GM12878 (cell line): ENCODE measurements around the gene CDC14A. TPM values are rescaled to one million over a fixed set of nuclear protein-coding genes. Genes with fewer than 3 reads are reported as not detected.

Experiments
- ATAC-seq: fragments of 200-7000 bp; cut with Tn5 transposase; 3 replicates; pipeline ENCODE4 v1.9.1; 2020; ENCODE audit warnings: mild to moderate bottlenecking, moderate library complexity
- BruUV-seq: library from RNA; stranded (reverse); fragments of 400-500 nt; replicated peaks from 2 replicates; lab custom pipeline; 2021; lab: Mats Ljungman, UMichigan
- CTCF ChIA-PET: fragments of 300-600 bp; sonication (Branson Sonifier 250); formaldehyde crosslinking; extraction: SDS; loops from one replicate; lab custom pipeline; 2021; ENCODE audit warnings: inconsistent platforms; lab: Yijun Ruan, JAX
- POLR2A ChIA-PET: fragments of 350-600 bp; formaldehyde crosslinking; extraction: SDS; loops from one replicate; lab custom pipeline; 2021; ENCODE audit warnings: inconsistent platforms; lab: Charles Lee
- RAD21 ChIA-PET: fragments of 300-600 bp; sonication (Branson Sonifier 250); formaldehyde crosslinking; loops from one replicate; lab custom pipeline; 2023; ENCODE audit warnings: antibody characterized with exemption; ENCODE audit not compliant: unreplicated experiment; lab: Charles Lee
- SMC1A ChIA-PET: fragments of 300-600 bp; sonication (Branson Sonifier 250); formaldehyde crosslinking; loops from one replicate; lab custom pipeline; 2023; ENCODE audit not compliant: unreplicated experiment, uncharacterized antibody; lab: Charles Lee
- DNase-seq: peaks from one replicate; pipeline ENCODE4 v3.0.0-alpha.2; 2011; ENCODE audit warnings: low read depth, low spot score
- FAIRE-seq: peaks from 3 replicates; lab custom pipeline; 2011; peaks lifted over from hg19 to GRCh38; lab: Jason Lieb, UNC
- H2AFZ ChIP-seq: 2 replicates; pipeline ENCODE4 v1.6.0; 2011; ENCODE audit warnings: low read depth, low read length, control low read depth; ENCODE audit not compliant: control insufficient read depth
- H3K27ac ChIP-seq: 2 replicates; pipeline ENCODE4 v1.5.1; 2011; ENCODE audit warnings: control low read depth; ENCODE audit not compliant: control insufficient read depth, insufficient read depth
- H3K27me3 ChIP-seq, 2 experiments: replicated peaks in 1 of 2; 2 replicates each; pipeline versions ENCODE4 v1.6.0 to v1.6.1; 2011; ENCODE audit warnings: low read length in 1 of 2; ENCODE audit not compliant: control insufficient read depth in 2 of 2, insufficient read depth in 2 of 2
- H3K36me3 ChIP-seq, 2 experiments: 2 replicates each; pipeline ENCODE4 v1.5.1; 2011; ENCODE audit warnings: low read length in 1 of 2; ENCODE audit not compliant: control insufficient read depth in 2 of 2, insufficient read depth in 2 of 2
- H3K4me1 ChIP-seq: 2 replicates; pipeline ENCODE4 v1.6.1; 2011; ENCODE audit warnings: mild to moderate bottlenecking, low read length, moderate library complexity, mixed read lengths; ENCODE audit not compliant: control insufficient read depth, insufficient read depth
- H3K4me2 ChIP-seq: 2 replicates; pipeline ENCODE4 v1.6.0; 2011; ENCODE audit warnings: control low read depth; ENCODE audit not compliant: control insufficient read depth, insufficient read depth
- H3K4me3 ChIP-seq: fragments of 200-600 bp; sonication (generic); 2 replicates; pipeline ENCODE4 v1.5.1; 2016
- H3K79me2 ChIP-seq: 2 replicates; pipeline ENCODE4 v1.6.0; 2011; ENCODE audit warnings: low read length; ENCODE audit not compliant: control insufficient read depth, insufficient read depth
- H3K9ac ChIP-seq: 2 replicates; pipeline ENCODE4 v1.8.0; 2011; ENCODE audit warnings: low read length, control low read depth, mixed read lengths; ENCODE audit not compliant: control insufficient read depth, insufficient read depth
- H3K9me3 ChIP-seq: replicated peaks from 3 replicates; pipeline ENCODE4 v1.5.1; 2011; ENCODE audit warnings: mild to moderate bottlenecking, low read length; ENCODE audit not compliant: control insufficient read depth, insufficient read depth
- H4K20me1 ChIP-seq: 2 replicates; pipeline ENCODE4 v1.6.0; 2011; ENCODE audit not compliant: control insufficient read depth, insufficient read depth
- ATF7 ChIP-seq: fragments of 450-650 bp; IDR thresholded peaks from 2 replicates; pipeline ENCODE4 v1.6.1; 2016; ENCODE audit warnings: low read depth, mild to moderate bottlenecking
- EZH2 ChIP-seq: IDR thresholded peaks from 2 replicates; pipeline ENCODE4 v1.6.1; 2012; ENCODE audit warnings: low read depth, mild to moderate bottlenecking, control low read depth, inconsistent platforms, low read length, borderline replicate concordance; ENCODE audit not compliant: control insufficient read depth
- FOS ChIP-seq: IDR thresholded peaks from 3 replicates; pipeline ENCODE4 v1.6.1; 2011; ENCODE audit warnings: borderline replicate concordance; ENCODE audit not compliant: insufficient read length; ENCODE audit errors: extremely low read depth
- MEF2B ChIP-seq: fragments of 450-650 bp; IDR thresholded peaks from 2 replicates; pipeline ENCODE4 v1.6.1; 2018; ENCODE audit warnings: mild to moderate bottlenecking, moderate library complexity; ENCODE audit not compliant: partially characterized antibody, poor library complexity, severe bottlenecking
- MTA3 ChIP-seq: IDR thresholded peaks from 2 replicates; pipeline ENCODE4 v1.6.1; 2012; ENCODE audit warnings: low read length, inconsistent platforms, borderline replicate concordance
- MXI1 ChIP-seq: fragments of 150-350 bp; IDR thresholded peaks from 2 replicates; pipeline ENCODE4 v1.6.1; 2011; ENCODE audit warnings: low read depth, mild to moderate bottlenecking, inconsistent platforms, low read length, improper control_type of control experiment
- NBN ChIP-seq: fragments of 450-650 bp; IDR thresholded peaks from 2 replicates; pipeline ENCODE4 v1.6.1; 2016
- NFYA ChIP-seq: IDR thresholded peaks from 2 replicates; pipeline ENCODE4 v1.6.1; 2011; ENCODE audit warnings: low read depth, mild to moderate bottlenecking, low read length, improper control_type of control experiment, borderline replicate concordance
- PML ChIP-seq: IDR thresholded peaks from 2 replicates; pipeline ENCODE4 v1.6.1; 2012; ENCODE audit warnings: low read length, inconsistent platforms
- RFX5 ChIP-seq: IDR thresholded peaks from 2 replicates; pipeline ENCODE4 v1.6.1; 2011; ENCODE audit warnings: low read depth, low read length, improper control_type of control experiment
- SREBF1 ChIP-seq: IDR thresholded peaks from 2 replicates; pipeline ENCODE4 v1.6.1; 2012; ENCODE audit warnings: mild to moderate bottlenecking, low read length
- WGBS: methylation state at CpG from one replicate; pipeline ENCODE4 v1.1.6; 2016; ENCODE audit warnings: low lambda C conversion rate; ENCODE audit not compliant: insufficient replicate concordance, insufficient coverage; ENCODE audit errors: missing lambda C conversion rate; 5-methylcytosine and 5-hydroxymethylcytosine counted together
- in situ Hi-C: fragments of 300-500 bp; cut with MboI; formaldehyde crosslinking; loops from 9 replicates; pipeline ENCODE4 v1.14.3; 2018; ENCODE audit warnings: mixed read lengths
- intact Hi-C: fragments of 100-400 bp; cut with micrococcal nuclease; formaldehyde crosslinking; loops from one replicate; pipeline ENCODE4 v1.14.2; 2022; ENCODE audit not compliant: unreplicated experiment
- polyA plus RNA-seq, 11 experiments: library from polyadenylated mRNA; depleted of rRNA in 4 of 11; unstranded in 6 of 11; stranded (reverse) in 5 of 11; fragments of >200 nt; fragmentation: Nextera tagmentation in 4 of 11; fragmentation: Illumina TruSeq in 1 of 11; extraction: Ambion mirVana in 4 of 11; extraction: Trizol in 1 of 11; gene quantifications; 1 replicate in 1 of 11; 2 replicates in 10 of 11; pipeline versions ENCODE4 v1.2.1 to v1.2.3, GENCODE V29; 2011 to 2016; ENCODE audit warnings: inconsistent platforms in 2 of 11, missing spikeins in 2 of 11, low read depth in 1 of 11
- total RNA-seq, 4 experiments: library from RNA; depleted of rRNA in 3 of 4; stranded (reverse); fragments of >200 nt in 3 of 4; fragmentation: Illumina TruSeq in 1 of 4; extraction: Trizol in 1 of 4; gene quantifications; 2 replicates each; pipeline versions ENCODE4 v1.2.1 to v1.2.3, GENCODE V29; 2013 to 2021
- TF ChIP-seq, protein P1 (sequence below): fragments of 450-650 bp; IDR thresholded peaks from 2 replicates; pipeline ENCODE4 v1.6.1; 2017; ENCODE audit warnings: antibody characterized with exemption, mild to moderate bottlenecking, moderate library complexity
- TF ChIP-seq, protein P2 (sequence below): fragments of 450-650 bp; IDR thresholded peaks from 2 replicates; pipeline ENCODE4 v1.6.1; 2016; ENCODE audit warnings: mild to moderate bottlenecking
- TF ChIP-seq, protein P3 (sequence below): fragments of 150-350 bp; IDR thresholded peaks from 2 replicates; pipeline ENCODE4 v1.6.1; 2014; ENCODE audit warnings: mild to moderate bottlenecking, low read depth, low read length
- TF ChIP-seq, protein P4 (sequence below): fragments of 450-650 bp; IDR thresholded peaks from 2 replicates; pipeline ENCODE4 v1.6.1; 2016; ENCODE audit warnings: mild to moderate bottlenecking, moderate library complexity, borderline replicate concordance

The CDC14A gene
- total and polyA plus RNA-seq, 10 of the 15 experiments (the other 5 are each of a cell fraction or from before 2014, with no cell fraction given): 1.5 to 7.1 (median 5.5) TPM

DNA sequence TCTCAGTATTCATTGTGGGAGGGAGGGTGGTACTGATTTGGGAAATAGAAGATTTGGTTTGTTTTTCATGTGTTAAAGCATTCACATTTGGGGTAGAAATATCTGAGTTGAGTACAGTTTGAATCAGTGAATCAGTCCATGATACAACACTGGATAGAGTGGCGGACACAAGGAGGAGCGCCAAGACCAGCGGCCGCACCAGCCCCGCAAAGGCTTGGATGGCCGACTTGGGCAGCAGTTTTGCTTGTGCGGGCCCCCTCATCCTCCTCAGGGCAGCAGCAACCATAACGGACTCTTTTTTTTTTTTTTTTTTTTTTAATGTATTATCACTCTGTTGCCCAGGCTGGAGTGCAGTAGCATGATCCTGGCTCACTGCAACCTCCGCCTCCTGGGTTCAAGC lies 20.0 kb upstream of the CDC14A start:
- H2AFZ ChIP-seq: no peak overlapping the region
- no peaks in the 10 kb centered on the region for H3K4me1 ChIP-seq
- H3K4me3 ChIP-seq: no peak overlapping the region
- intact Hi-C loops (no loop called here), in situ Hi-C loops (no loop called here)
- CTCF ChIA-PET: no interaction called here
- no peak overlapping the region for H3K9ac ChIP-seq
- H3K79me2 ChIP-seq: no peaks in the 10 kb centered on the region
- ATAC-seq (no peak), FAIRE-seq (no peak), DNase-seq (no peak)
- SMC1A ChIA-PET: no interaction called here
- no peaks in the 10 kb centered on the region; a peak in 1 of 4 replicates for H3K27me3 ChIP-seq
- 54% methylated on average over 9 of the region's 9 CpGs for WGBS
- no peak overlapping the region for H3K4me2 ChIP-seq
- no peaks in the 10 kb centered on the region for H3K9me3 ChIP-seq
- H3K27ac ChIP-seq: no peak overlapping the region
- RAD21 ChIA-PET: no interaction called here
- H3K36me3 ChIP-seq: no peaks in the 10 kb centered on the region
- POLR2A ChIA-PET: no interaction called here
- no peaks in the 10 kb centered on the region for H4K20me1 ChIP-seq
- BruUV-seq: no TSS peak
- TF ChIP-seq PML: no peak
- TF ChIP-seq, protein P1, sequence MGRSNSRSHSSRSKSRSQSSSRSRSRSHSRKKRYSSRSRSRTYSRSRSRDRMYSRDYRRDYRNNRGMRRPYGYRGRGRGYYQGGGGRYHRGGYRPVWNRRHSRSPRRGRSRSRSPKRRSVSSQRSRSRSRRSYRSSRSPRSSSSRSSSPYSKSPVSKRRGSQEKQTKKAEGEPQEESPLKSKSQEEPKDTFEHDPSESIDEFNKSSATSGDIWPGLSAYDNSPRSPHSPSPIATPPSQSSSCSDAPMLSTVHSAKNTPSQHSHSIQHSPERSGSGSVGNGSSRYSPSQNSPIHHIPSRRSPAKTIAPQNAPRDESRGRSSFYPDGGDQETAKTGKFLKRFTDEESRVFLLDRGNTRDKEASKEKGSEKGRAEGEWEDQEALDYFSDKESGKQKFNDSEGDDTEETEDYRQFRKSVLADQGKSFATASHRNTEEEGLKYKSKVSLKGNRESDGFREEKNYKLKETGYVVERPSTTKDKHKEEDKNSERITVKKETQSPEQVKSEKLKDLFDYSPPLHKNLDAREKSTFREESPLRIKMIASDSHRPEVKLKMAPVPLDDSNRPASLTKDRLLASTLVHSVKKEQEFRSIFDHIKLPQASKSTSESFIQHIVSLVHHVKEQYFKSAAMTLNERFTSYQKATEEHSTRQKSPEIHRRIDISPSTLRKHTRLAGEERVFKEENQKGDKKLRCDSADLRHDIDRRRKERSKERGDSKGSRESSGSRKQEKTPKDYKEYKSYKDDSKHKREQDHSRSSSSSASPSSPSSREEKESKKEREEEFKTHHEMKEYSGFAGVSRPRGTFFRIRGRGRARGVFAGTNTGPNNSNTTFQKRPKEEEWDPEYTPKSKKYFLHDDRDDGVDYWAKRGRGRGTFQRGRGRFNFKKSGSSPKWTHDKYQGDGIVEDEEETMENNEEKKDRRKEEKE: no peak
- TF ChIP-seq NBN: no peak
- TF ChIP-seq NFYA: no peak
- TF ChIP-seq SREBF1: no peak
- TF ChIP-seq, protein P2, sequence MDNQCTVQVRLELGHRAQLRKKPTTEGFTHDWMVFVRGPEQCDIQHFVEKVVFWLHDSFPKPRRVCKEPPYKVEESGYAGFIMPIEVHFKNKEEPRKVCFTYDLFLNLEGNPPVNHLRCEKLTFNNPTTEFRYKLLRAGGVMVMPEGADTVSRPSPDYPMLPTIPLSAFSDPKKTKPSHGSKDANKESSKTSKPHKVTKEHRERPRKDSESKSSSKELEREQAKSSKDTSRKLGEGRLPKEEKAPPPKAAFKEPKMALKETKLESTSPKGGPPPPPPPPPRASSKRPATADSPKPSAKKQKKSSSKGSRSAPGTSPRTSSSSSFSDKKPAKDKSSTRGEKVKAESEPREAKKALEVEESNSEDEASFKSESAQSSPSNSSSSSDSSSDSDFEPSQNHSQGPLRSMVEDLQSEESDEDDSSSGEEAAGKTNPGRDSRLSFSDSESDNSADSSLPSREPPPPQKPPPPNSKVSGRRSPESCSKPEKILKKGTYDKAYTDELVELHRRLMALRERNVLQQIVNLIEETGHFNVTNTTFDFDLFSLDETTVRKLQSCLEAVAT: no peak
- no peak for TF ChIP-seq MTA3
- no peak for TF ChIP-seq FOS
- no peak for TF ChIP-seq EZH2
- TF ChIP-seq MXI1: no peak
- no peak for TF ChIP-seq MEF2B
- TF ChIP-seq, protein P3, sequence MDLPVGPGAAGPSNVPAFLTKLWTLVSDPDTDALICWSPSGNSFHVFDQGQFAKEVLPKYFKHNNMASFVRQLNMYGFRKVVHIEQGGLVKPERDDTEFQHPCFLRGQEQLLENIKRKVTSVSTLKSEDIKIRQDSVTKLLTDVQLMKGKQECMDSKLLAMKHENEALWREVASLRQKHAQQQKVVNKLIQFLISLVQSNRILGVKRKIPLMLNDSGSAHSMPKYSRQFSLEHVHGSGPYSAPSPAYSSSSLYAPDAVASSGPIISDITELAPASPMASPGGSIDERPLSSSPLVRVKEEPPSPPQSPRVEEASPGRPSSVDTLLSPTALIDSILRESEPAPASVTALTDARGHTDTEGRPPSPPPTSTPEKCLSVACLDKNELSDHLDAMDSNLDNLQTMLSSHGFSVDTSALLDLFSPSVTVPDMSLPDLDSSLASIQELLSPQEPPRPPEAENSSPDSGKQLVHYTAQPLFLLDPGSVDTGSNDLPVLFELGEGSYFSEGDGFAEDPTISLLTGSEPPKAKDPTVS: no peak
- TF ChIP-seq RFX5: no peak
- TF ChIP-seq, protein P4, sequence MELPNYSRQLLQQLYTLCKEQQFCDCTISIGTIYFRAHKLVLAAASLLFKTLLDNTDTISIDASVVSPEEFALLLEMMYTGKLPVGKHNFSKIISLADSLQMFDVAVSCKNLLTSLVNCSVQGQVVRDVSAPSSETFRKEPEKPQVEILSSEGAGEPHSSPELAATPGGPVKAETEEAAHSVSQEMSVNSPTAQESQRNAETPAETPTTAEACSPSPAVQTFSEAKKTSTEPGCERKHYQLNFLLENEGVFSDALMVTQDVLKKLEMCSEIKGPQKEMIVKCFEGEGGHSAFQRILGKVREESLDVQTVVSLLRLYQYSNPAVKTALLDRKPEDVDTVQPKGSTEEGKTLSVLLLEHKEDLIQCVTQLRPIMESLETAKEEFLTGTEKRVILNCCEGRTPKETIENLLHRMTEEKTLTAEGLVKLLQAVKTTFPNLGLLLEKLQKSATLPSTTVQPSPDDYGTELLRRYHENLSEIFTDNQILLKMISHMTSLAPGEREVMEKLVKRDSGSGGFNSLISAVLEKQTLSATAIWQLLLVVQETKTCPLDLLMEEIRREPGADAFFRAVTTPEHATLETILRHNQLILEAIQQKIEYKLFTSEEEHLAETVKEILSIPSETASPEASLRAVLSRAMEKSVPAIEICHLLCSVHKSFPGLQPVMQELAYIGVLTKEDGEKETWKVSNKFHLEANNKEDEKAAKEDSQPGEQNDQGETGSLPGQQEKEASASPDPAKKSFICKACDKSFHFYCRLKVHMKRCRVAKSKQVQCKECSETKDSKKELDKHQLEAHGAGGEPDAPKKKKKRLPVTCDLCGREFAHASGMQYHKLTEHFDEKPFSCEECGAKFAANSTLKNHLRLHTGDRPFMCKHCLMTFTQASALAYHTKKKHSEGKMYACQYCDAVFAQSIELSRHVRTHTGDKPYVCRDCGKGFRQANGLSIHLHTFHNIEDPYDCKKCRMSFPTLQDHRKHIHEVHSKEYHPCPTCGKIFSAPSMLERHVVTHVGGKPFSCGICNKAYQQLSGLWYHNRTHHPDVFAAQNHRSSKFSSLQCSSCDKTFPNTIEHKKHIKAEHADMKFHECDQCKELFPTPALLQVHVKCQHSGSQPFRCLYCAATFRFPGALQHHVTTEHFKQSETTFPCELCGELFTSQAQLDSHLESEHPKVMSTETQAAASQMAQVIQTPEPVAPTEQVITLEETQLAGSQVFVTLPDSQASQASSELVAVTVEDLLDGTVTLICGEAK: no peak
- TF ChIP-seq ATF7: no peak
